ENCODE measurements around the gene MYF6.

Gene MYF6

DNA sequence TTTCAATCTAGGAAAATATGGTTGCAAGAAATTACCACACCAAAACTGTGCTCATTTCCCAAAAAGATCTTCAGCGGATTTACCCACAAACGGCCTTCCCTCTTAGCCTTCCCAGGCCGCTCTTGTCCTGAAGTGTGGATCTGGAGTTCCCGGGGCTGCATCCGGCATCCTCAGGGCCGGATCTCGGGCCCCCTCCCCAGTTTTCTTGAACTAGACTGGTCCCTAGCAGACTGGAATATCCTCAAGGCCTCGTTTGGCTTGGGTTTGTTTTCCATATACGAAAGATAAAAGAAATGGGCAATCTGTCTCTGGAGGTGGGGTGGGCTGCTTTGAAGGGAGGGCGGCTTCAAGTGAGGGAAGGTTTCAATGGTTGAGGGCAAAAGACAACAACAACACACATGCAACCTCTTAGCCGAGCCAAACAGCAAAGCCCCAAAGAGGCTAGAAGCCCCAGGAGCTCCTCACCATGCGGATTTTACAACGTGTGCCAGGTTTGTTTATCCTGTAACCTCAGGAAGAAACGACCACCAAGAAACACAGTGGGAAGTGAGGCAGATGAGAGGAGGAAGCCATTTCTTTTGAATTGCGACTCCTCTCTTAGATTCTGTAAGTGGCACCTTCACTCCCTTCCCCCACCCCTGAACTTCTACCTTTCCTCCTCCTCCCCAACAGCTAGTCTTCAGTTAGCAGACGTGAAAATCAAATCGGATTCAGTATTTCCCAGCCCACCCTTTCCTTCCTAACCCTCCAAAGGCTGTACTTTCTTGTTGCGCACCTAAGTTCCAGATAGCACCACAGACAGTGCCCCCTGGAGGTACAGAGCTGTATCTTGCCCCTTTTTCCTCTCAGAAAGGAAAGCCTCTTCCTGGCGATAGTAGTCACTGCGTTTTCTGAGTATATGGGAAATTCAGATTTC lies 2.6 kb downstream of the MYF6 start:
- TF ChIP-seq, protein P1, sequence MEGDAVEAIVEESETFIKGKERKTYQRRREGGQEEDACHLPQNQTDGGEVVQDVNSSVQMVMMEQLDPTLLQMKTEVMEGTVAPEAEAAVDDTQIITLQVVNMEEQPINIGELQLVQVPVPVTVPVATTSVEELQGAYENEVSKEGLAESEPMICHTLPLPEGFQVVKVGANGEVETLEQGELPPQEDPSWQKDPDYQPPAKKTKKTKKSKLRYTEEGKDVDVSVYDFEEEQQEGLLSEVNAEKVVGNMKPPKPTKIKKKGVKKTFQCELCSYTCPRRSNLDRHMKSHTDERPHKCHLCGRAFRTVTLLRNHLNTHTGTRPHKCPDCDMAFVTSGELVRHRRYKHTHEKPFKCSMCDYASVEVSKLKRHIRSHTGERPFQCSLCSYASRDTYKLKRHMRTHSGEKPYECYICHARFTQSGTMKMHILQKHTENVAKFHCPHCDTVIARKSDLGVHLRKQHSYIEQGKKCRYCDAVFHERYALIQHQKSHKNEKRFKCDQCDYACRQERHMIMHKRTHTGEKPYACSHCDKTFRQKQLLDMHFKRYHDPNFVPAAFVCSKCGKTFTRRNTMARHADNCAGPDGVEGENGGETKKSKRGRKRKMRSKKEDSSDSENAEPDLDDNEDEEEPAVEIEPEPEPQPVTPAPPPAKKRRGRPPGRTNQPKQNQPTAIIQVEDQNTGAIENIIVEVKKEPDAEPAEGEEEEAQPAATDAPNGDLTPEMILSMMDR (IDR thresholded peaks at IDR 0.05; ENCODE audit: insufficient read depth, low read length, missing control alignments) = no peak
- ChIA-PET POLR2A (no interaction called here), CTCF (interaction anchor here (0.7 to 1.0 kb wide), 2 partner anchors 13 to 25 kb away, joined by 3 to 4 read pairs; no protein-coding TSS in a partner anchor)
- DNase-seq (ENCODE audit: low read depth, low spot score) = no peak
- H3K4me3 ChIP-seq (ENCODE audit: low read depth, low read length) = no peak overlapping the region

DNA sequence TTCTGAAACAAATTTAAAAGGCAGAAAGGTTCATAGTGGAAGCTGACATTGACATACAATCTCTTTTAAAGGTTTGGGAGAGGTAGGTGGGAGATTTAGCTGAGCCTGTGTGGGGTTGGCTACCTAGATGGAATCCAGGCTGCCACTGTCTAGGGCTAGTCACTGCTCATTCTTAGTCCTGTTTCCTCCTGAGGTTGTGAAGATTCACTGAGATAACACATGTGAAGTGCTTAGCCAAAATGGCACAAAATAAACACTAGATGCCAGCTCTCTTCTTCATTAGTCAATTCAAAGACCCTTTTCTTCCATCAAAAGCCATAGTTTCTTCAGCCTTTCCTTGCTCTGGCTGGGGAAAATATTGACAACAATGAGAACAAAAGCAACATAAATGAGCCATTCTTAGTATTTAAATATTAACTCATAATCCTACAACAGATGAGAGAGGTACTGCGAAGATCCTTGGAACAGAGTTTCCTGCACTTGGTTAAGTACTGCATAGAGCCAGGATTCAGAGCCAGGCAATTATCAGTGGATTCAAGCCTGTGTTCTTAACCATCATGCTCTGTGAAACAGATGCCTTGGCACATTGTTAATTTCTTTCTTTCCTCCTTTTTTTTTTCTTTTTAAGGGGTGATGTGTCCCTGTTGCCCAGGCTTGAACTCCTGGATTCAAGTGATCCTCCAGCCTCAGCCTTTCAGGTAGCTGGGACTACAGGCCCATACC lies 3.5 kb downstream of the MYF6 start:
- TF ChIP-seq, protein P1 (IDR thresholded peaks at IDR 0.05; ENCODE audit: insufficient read depth, low read length, missing control alignments) = no peak

DNA sequence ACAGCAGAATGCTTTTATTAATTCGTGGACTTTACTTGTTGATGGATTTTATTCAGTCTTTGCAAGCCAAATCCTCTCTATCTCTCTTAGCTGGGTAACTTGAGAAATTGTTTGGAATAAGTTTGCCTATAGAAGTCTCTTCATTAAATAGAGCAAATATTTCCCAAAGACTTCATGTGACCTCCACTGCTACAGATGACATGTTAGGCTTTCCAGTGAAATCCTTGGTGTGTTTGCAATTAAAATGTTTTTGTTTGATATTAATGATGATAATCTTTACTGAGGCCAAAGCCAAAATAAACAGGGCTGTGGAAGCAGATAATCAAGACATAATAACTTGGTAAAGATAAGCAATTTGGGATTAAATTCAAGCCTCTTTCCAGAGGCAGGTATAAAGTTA lies 4.4 kb downstream of the MYF6 start:
- TF ChIP-seq, protein P1 (IDR thresholded peaks at IDR 0.05; ENCODE audit: insufficient read depth, low read length, missing control alignments) = no peak
- no peak for DNase-seq (ENCODE audit: low read depth, low spot score)
- POLR2A ChIA-PET = no interaction called here
- no peak overlapping the region for H3K4me3 ChIP-seq (ENCODE audit: low read depth, low read length)
- CTCF ChIA-PET = interaction anchor here (1.3 to 1.8 kb wide), 2 partner anchors 9 to 51 kb away, joined by 3 to 6 read pairs; no protein-coding TSS in a partner anchor

More for the DNA sequence above, 3.5 kb downstream of the MYF6 start:
- ChIA-PET CTCF (interaction anchor here (0.7 to 1.8 kb wide), 3 partner anchors 8 to 24 kb away, joined by 3 to 6 read pairs (median 4); no protein-coding TSS in a partner anchor), POLR2A (no interaction called here)
- H3K4me3 ChIP-seq (ENCODE audit: low read depth, low read length) = no peak overlapping the region
- DNase-seq (ENCODE audit: low read depth, low spot score) = no peak

DNA sequence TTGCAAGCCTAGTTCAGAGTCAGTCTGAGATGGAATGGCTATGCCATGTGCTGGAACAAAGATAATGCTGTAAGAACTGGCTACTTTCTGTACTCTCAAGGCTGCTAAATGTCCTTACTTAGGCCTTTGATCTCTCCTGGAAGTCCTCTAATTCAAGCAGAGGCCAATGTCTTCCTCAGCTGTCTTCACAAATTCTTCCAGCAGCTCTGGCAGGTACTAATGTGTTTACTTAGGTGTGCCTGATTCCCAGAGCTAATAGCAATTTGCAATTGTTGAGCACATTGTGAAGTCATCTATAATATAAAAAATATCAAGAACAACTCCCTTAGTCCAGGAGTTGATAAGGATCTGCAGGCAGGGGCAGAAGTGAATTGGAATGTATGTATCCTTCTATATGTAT lies 5.4 kb downstream of the MYF6 start:
- ChIA-PET POLR2A (no interaction called here), CTCF (interaction anchor here (1.3 to 1.8 kb wide), 2 partner anchors 10 to 50 kb away, joined by 3 to 6 read pairs; no protein-coding TSS in a partner anchor)
- H3K4me3 ChIP-seq (ENCODE audit: low read depth, low read length) = no peak overlapping the region
- TF ChIP-seq, protein P1 (IDR thresholded peaks at IDR 0.05; ENCODE audit: insufficient read depth, low read length, missing control alignments) = no peak
- DNase-seq (ENCODE audit: low read depth, low spot score) = no peak

DNA sequence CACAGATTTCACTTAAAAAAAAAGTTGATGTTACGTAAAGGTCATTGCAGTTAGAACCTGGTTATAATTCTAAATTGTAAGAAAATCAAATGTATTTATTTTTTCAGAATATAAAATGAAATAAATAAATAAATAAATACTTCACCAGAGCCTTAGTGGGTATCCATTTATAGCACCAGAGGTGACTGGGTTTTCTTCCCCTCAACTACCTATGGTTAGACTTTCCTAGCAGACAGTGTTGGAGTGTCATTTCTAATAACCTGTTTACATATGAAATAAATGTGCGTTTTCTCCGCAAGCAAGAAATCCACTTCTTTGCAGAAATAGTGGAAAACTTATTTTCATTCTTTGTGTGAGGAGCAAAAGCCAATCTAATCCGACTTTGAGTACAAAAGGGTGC lies 6.0 kb downstream of the MYF6 start:
- ChIA-PET POLR2A (no interaction called here), CTCF (no interaction called here)
- no peak overlapping the region for H3K4me3 ChIP-seq (ENCODE audit: low read depth, low read length)
- TF ChIP-seq, protein P1 (IDR thresholded peaks at IDR 0.05; ENCODE audit: insufficient read depth, low read length, missing control alignments) = no peak
- no peak for DNase-seq (ENCODE audit: low read depth, low spot score)

DNA sequence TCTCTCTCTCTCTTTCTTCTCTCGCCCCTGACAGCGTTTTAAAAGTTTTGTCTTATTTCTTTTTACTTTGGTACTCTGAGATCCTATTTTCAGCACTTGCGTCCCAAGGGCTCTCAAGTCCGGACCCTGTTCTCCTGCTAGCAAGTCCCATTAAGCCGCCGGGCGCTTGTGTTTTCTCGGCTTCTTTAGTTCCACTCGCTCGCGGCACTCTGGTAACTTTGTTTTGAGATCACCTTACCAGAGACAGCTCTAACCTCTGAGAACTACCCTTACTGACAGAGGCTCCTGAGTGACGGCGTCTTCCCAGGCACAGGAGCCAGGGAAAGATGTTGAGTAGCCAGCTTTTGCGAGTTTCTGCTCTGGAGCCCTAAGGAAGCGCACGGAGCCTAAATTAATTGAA lies 6.6 kb downstream of the MYF6 start:
- no peak overlapping the region for H3K4me3 ChIP-seq (ENCODE audit: low read depth, low read length)
- TF ChIP-seq, protein P1 (IDR thresholded peaks at IDR 0.05; ENCODE audit: insufficient read depth, low read length, missing control alignments) = no peak
- POLR2A ChIA-PET = no interaction called here
- DNase-seq (ENCODE audit: low read depth, low spot score) = no peak
- CTCF ChIA-PET = no interaction called here
